Testis (tissue), 2 donors: ENCODE measurements around the gene IL36G.

Source experiments
- POLR2A ChIP-seq: fragments of 450-650 bp; IDR thresholded peaks from one replicate; pipeline ENCODE4 v1.6.1; 2017; ENCODE audit warnings: antibody characterized with exemption, mild to moderate bottlenecking, moderate library complexity
- TF ChIP-seq, protein P1 (sequence below), 3 experiments: fragments of 450-650 bp in 2 of 3; fragments of 200-600 bp in 1 of 3; sonication (generic) in 1 of 3; IDR thresholded peaks; one replicate each; pipeline ENCODE4 v1.5.1; 2016 to 2019; ENCODE audit warnings: antibody characterized with exemption in 3 of 3, mild to moderate bottlenecking in 2 of 3, moderate library complexity in 1 of 3

DNA sequence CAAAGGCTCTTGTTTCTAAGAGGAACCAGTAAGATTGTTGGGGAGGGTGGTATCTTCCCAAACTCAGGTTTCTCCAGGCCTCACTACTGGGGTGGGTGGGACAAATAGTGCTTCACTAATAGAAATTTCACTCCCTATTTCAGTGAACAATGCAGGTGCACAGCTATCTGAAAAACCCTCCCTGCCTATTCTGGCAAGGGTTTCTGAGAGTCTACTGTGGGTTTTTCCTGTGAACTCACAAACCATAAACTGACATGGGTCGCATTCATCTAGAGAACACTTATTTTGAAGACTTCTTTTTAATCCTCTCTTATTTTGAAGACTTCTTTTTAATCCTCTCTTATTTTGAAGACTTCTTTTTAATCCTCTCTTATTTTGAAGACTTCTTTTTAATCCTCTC is 31.8 kb downstream of the IL36G start:
- TF ChIP-seq, protein P1, sequence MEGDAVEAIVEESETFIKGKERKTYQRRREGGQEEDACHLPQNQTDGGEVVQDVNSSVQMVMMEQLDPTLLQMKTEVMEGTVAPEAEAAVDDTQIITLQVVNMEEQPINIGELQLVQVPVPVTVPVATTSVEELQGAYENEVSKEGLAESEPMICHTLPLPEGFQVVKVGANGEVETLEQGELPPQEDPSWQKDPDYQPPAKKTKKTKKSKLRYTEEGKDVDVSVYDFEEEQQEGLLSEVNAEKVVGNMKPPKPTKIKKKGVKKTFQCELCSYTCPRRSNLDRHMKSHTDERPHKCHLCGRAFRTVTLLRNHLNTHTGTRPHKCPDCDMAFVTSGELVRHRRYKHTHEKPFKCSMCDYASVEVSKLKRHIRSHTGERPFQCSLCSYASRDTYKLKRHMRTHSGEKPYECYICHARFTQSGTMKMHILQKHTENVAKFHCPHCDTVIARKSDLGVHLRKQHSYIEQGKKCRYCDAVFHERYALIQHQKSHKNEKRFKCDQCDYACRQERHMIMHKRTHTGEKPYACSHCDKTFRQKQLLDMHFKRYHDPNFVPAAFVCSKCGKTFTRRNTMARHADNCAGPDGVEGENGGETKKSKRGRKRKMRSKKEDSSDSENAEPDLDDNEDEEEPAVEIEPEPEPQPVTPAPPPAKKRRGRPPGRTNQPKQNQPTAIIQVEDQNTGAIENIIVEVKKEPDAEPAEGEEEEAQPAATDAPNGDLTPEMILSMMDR (IDR thresholded peaks at IDR 0.05) = no peak
- TF ChIP-seq POLR2A = no peak
